Endothelial cell of umbilical vein (primary cell): ENCODE results near the gene TENT4B. TPM values are rescaled to one million over a fixed set of nuclear protein-coding genes. Genes with fewer than 3 reads are reported as not detected.

Experiments
- BruUV-seq: library from RNA; stranded (reverse); fragments of 400-500 nt; replicated peaks from 2 replicates; lab custom pipeline; 2021; lab: Mats Ljungman, UMichigan
- CTCF ChIA-PET: fragments of 300-600, 350-600 bp; sonication (Branson Sonifier 250); formaldehyde crosslinking; loops from one replicate; lab custom pipeline; 2021; ENCODE audit warnings: antibody characterized with exemption, inconsistent platforms; lab: Charles Lee
- POLR2A ChIA-PET: fragments of 300-600, 350-600 bp; sonication (Branson Sonifier 250); formaldehyde crosslinking; loops from one replicate; lab custom pipeline; 2021; ENCODE audit warnings: antibody characterized with exemption, inconsistent platforms; lab: Charles Lee
- DNase-seq: peaks from one replicate; pipeline ENCODE4 v3.0.0-alpha.2; 2011; ENCODE audit warnings: low read depth, low spot score
- FAIRE-seq: peaks from 2 replicates; lab custom pipeline; 2011; peaks lifted over from hg19 to GRCh38; lab: Jason Lieb, UNC
- H2AFZ ChIP-seq: 2 replicates; pipeline ENCODE4 v1.6.0; 2012; ENCODE audit warnings: low read depth, low read length, control low read depth, inconsistent platforms
- H3K27ac ChIP-seq: 2 replicates; pipeline ENCODE4 v1.5.1; 2011; ENCODE audit warnings: low read depth, mild to moderate bottlenecking, control low read depth, low read length, moderate library complexity; ENCODE audit not compliant: insufficient read depth
- H3K27me3 ChIP-seq, 2 experiments: 2 replicates each; pipeline versions ENCODE4 v1.6.0 to v1.6.1; 2011; ENCODE audit warnings: low read length in 2 of 2, mixed read lengths in 1 of 2; ENCODE audit not compliant: control insufficient read depth in 2 of 2, insufficient read depth in 2 of 2
- H3K36me3 ChIP-seq, 2 experiments: 2 replicates in 1 of 2; 3 replicates in 1 of 2; pipeline ENCODE4 v1.5.1; 2011; ENCODE audit warnings: low read length in 2 of 2, mild to moderate bottlenecking in 1 of 2, moderate library complexity in 1 of 2; ENCODE audit not compliant: control insufficient read depth in 2 of 2, insufficient read depth in 2 of 2; ENCODE audit errors: extremely low read depth in 1 of 2
- H3K4me1 ChIP-seq: 3 replicates; pipeline ENCODE4 v1.5.1; 2011; ENCODE audit warnings: mild to moderate bottlenecking, low read length; ENCODE audit not compliant: control insufficient read depth, insufficient read depth; ENCODE audit errors: extremely low read depth
- H3K4me2 ChIP-seq: 2 replicates; pipeline ENCODE4 v1.6.1; 2011; ENCODE audit warnings: low read length, control low read depth, mixed read lengths; ENCODE audit not compliant: insufficient read depth
- H3K4me3 ChIP-seq, 3 experiments: fragments of 200-600 bp in 1 of 3; sonication (generic), shearing (Covaris generic) in 1 of 3; replicated peaks in 1 of 3; 2 replicates each; pipeline ENCODE4 v1.5.1; 2011 to 2016; ENCODE audit warnings: control low read depth in 3 of 3, low read length in 3 of 3, mild to moderate bottlenecking in 2 of 3, inconsistent platforms in 1 of 3, low read depth in 1 of 3, moderate library complexity in 1 of 3; ENCODE audit not compliant: insufficient read depth in 1 of 3
- H3K79me2 ChIP-seq: 2 replicates; pipeline ENCODE4 v1.6.0; 2012; ENCODE audit warnings: low read length, inconsistent platforms; ENCODE audit not compliant: control insufficient read depth, insufficient read depth
- H3K9ac ChIP-seq: replicated peaks from 2 replicates; pipeline ENCODE3; 2011; ENCODE audit warnings: low read length, control low read depth; ENCODE audit not compliant: insufficient read depth; ENCODE audit errors: extremely low read depth
- H3K9me1 ChIP-seq: replicated peaks from 3 replicates; pipeline ENCODE4 v1.6.0; 2011; ENCODE audit warnings: mild to moderate bottlenecking, low read length; ENCODE audit not compliant: control insufficient read depth, insufficient read depth; ENCODE audit errors: extremely low read depth
- H3K9me3 ChIP-seq: replicated peaks from 2 replicates; pipeline ENCODE4 v1.5.1; 2012; ENCODE audit warnings: low read length, inconsistent platforms; ENCODE audit not compliant: control insufficient read depth, insufficient read depth
- H4K20me1 ChIP-seq: replicated peaks from 2 replicates; pipeline ENCODE3; 2011; ENCODE audit warnings: mild to moderate bottlenecking, low read length; ENCODE audit not compliant: control insufficient read depth, insufficient read depth; ENCODE audit errors: extremely low read depth
- EZH2 ChIP-seq: IDR thresholded peaks from 2 replicates; pipeline ENCODE4 v1.6.1; 2012; ENCODE audit warnings: borderline replicate concordance, low read depth, mild to moderate bottlenecking, moderate library complexity, low read length, inconsistent platforms; ENCODE audit not compliant: severe bottlenecking
- FOS ChIP-seq: IDR thresholded peaks from 2 replicates; pipeline ENCODE4 v1.6.1; 2011; ENCODE audit warnings: mild to moderate bottlenecking, low read length, moderate library complexity, borderline replicate concordance; ENCODE audit not compliant: insufficient read depth
- GATA2 ChIP-seq: IDR thresholded peaks from 2 replicates; pipeline ENCODE4 v1.7.0; 2011; ENCODE audit warnings: low read depth, mild to moderate bottlenecking, moderate library complexity, mixed read lengths, low read length; ENCODE audit not compliant: insufficient read length, insufficient read depth
- JUN ChIP-seq: IDR thresholded peaks from 2 replicates; pipeline ENCODE4 v1.6.1; 2011; ENCODE audit warnings: borderline replicate concordance, low read depth; ENCODE audit not compliant: insufficient read length, insufficient read depth
- POLR2A ChIP-seq: IDR thresholded peaks from 2 replicates; pipeline ENCODE4 v1.6.1; 2012; ENCODE audit warnings: low read depth, mild to moderate bottlenecking, control low read depth, low read length
- dilution Hi-C: fragments of 300-500 bp; cut with MboI; formaldehyde crosslinking; loops from one replicate; pipeline ENCODE4 v1.15.0; 2019; ENCODE audit warnings: low sequenced_read_pairs; ENCODE audit not compliant: extremely low pct_ligation_motif_present
- intact Hi-C: fragments of 100-400 bp; cut with micrococcal nuclease; formaldehyde crosslinking; loops from one replicate; pipeline ENCODE4 v1.10.0; 2022
- polyA plus RNA-seq, 4 experiments: library from polyadenylated mRNA; depleted of rRNA in 3 of 4; stranded (reverse) in 3 of 4; unstranded in 1 of 4; fragments of >200 nt; gene quantifications; 2 replicates each; pipeline versions ENCODE4 v1.2.1 to v1.2.3, GENCODE V29; 2011 to 2012; ENCODE audit warnings: missing spikeins in 1 of 4
- total RNA-seq: library from RNA; stranded (reverse); gene quantifications from 2 replicates; pipeline ENCODE4 v1.2.3, GENCODE V29; 2021
- TF ChIP-seq, protein P1 (sequence below), 2 donors: IDR thresholded peaks; 1 replicate in 1 of 2; 2 replicates in 1 of 2; pipeline ENCODE4 v1.5.1; 2011; ENCODE audit warnings: low read length in 2 of 2, mild to moderate bottlenecking in 2 of 2, moderate library complexity in 2 of 2, control low read depth in 1 of 2, inconsistent platforms in 1 of 2, low read depth in 1 of 2; ENCODE audit not compliant: insufficient read depth in 1 of 2; ENCODE audit errors: extremely low read depth in 1 of 2
- TF ChIP-seq, protein P2 (sequence below): IDR thresholded peaks from 2 replicates; pipeline ENCODE4 v1.6.1; 2011; ENCODE audit not compliant: insufficient read depth, insufficient read length

TENT4B gene
- total and polyA plus RNA-seq, 2 donors (not counting 3 experiments of a cell fraction or from before 2014, with no cell fraction given), result 4.2 to 13.1 TPM

DNA sequence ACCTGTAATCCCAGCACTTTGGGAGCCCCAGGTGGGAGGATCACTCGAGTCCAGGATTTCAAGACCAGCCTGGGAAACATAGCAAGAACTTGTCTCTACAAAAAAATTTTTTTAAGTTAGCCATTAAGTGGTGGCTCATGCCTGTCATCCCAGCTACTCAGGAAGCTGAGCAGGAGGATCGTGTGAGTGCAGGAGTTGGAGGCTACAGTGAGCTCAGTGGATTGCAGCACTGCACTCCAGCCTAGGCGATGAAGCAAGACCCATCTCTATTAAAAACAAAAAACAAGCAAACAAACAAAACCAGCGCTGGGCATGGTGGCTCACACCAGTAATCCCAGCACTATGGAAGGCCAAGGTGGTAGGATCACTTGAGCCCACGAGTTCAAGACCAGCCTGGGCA, 49.3 kb upstream of the TENT4B start:
- Histone ChIP-seq H3K79me2 (no peaks in the 10 kb centered on the region), H3K4me2 (no peak overlapping the region), H3K4me1 (no peaks in the 10 kb centered on the region), H3K27me3 (no peaks in the 10 kb centered on the region), H4K20me1 (no peaks in the 10 kb centered on the region), H3K4me3 (no peak overlapping the region), H3K9me1 (no peaks in the 10 kb centered on the region), H3K9ac (no peak overlapping the region), H3K9me3 (no peaks in the 10 kb centered on the region), H3K27ac (no peak overlapping the region), H3K36me3 (peaks cover 4 to 12% of the 10 kb centered on the region in 2 experiments), H2AFZ (no peak overlapping the region)
- FAIRE-seq, result no peak
- intact Hi-C loops, result no loop called here
- no peak for DNase-seq
- TF ChIP-seq GATA2 (no peak), JUN (no peak), POLR2A (no peak), EZH2 (no peak), FOS (no peak)
- TF ChIP-seq, protein P1, sequence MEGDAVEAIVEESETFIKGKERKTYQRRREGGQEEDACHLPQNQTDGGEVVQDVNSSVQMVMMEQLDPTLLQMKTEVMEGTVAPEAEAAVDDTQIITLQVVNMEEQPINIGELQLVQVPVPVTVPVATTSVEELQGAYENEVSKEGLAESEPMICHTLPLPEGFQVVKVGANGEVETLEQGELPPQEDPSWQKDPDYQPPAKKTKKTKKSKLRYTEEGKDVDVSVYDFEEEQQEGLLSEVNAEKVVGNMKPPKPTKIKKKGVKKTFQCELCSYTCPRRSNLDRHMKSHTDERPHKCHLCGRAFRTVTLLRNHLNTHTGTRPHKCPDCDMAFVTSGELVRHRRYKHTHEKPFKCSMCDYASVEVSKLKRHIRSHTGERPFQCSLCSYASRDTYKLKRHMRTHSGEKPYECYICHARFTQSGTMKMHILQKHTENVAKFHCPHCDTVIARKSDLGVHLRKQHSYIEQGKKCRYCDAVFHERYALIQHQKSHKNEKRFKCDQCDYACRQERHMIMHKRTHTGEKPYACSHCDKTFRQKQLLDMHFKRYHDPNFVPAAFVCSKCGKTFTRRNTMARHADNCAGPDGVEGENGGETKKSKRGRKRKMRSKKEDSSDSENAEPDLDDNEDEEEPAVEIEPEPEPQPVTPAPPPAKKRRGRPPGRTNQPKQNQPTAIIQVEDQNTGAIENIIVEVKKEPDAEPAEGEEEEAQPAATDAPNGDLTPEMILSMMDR (IDR thresholded peaks at IDR 0.05; ENCODE audit: extremely low read depth in 1 of 2, insufficient read depth in 1 of 2, low read depth in 1 of 2, low read length in 2 of 2), result no peak
- TF ChIP-seq, protein P2, sequence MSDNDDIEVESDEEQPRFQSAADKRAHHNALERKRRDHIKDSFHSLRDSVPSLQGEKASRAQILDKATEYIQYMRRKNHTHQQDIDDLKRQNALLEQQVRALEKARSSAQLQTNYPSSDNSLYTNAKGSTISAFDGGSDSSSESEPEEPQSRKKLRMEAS, result no peak
- dilution Hi-C loops, result no loop called here
- ChIA-PET POLR2A (no interaction called here), CTCF (no interaction called here)
- BruUV-seq, result no TSS peak
